ENCODE results near the gene SGCD.
"Not testable (repeated sequence)": the region's sequence is repeated elsewhere in the genome, so short reads cannot be mapped to it uniquely, and the experiment has no call there.

Gene SGCD

DNA sequence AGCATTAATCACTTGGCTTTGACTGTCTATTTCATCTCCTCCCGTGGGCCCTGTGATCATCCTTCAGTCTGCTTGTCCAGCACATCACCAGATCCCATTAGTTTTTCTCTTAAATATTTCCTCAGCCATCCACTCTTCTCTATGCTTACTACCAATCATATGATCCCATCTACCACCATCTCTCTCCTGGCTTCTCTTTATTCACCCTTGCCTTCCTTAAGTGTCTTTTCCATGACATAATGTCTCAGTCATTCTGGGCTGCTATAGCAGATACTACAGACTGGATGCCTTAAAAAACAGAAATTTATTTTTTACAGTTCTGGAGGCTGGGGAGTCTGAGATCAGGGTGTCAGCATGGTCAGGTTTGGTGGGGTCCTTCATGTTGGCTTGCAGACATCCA is 314.7 kb downstream of the SGCD start:
- TF ChIP-seq, protein P1, sequence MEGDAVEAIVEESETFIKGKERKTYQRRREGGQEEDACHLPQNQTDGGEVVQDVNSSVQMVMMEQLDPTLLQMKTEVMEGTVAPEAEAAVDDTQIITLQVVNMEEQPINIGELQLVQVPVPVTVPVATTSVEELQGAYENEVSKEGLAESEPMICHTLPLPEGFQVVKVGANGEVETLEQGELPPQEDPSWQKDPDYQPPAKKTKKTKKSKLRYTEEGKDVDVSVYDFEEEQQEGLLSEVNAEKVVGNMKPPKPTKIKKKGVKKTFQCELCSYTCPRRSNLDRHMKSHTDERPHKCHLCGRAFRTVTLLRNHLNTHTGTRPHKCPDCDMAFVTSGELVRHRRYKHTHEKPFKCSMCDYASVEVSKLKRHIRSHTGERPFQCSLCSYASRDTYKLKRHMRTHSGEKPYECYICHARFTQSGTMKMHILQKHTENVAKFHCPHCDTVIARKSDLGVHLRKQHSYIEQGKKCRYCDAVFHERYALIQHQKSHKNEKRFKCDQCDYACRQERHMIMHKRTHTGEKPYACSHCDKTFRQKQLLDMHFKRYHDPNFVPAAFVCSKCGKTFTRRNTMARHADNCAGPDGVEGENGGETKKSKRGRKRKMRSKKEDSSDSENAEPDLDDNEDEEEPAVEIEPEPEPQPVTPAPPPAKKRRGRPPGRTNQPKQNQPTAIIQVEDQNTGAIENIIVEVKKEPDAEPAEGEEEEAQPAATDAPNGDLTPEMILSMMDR (IDR thresholded peaks at IDR 0.05; ENCODE audit: insufficient read depth, low read depth, low read length, missing control alignments), result no peak
- DNase-seq (ENCODE audit: low read depth), result no peak
- H3K4me3 ChIP-seq (ENCODE audit: low read length), result no peak overlapping the region

DNA sequence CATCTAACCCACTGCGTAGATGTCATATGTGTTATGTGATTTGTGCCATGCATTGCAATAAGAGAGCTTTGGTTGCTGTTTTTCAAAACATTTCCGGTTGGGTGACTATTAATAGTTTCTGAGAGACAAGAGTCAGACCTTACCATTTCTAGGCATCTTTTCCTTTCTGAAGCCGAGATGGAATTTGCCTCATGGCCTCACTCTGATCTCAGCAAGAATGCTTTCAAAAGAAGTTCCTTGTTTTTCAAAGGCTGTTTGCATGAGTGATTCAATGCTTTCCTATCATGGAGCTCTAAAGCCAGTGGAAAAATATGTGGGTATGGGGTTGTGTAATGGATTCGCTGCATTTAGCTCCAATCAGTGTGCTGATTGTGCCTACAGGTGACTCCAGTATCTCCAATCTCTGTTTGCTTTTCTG is 320.1 kb downstream of the SGCD start:
- no peak overlapping the region for H3K4me3 ChIP-seq (ENCODE audit: low read length)
- TF ChIP-seq, protein P1 (IDR thresholded peaks at IDR 0.05; ENCODE audit: insufficient read depth, low read depth, low read length, missing control alignments), result no peak
- no peak for DNase-seq (ENCODE audit: low read depth)

DNA sequence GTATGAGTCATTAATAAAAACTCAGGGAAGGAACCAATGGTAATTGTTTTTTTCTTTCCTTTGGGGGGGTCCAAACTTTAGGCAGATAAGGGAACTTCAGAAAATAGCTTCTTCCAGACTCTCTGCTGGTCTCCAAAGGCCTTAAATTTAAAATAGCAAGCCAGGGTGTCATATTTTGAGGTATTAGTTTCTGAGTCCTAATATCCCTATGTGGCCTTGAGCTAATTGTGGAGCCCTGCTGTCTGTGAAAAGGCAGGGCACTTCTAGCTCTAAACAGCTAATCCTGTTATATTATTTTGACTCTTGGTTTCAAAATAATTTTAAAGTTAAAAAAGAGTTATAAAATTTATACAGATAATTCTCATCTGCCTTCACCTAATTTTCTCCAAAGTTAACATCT is 327.5 kb downstream of the SGCD start:
- H3K4me3 ChIP-seq (ENCODE audit: low read length), result no peak overlapping the region
- TF ChIP-seq, protein P1 (IDR thresholded peaks at IDR 0.05; ENCODE audit: insufficient read depth, low read depth, low read length, missing control alignments), result no peak
- DNase-seq (ENCODE audit: low read depth), result no peak

DNA sequence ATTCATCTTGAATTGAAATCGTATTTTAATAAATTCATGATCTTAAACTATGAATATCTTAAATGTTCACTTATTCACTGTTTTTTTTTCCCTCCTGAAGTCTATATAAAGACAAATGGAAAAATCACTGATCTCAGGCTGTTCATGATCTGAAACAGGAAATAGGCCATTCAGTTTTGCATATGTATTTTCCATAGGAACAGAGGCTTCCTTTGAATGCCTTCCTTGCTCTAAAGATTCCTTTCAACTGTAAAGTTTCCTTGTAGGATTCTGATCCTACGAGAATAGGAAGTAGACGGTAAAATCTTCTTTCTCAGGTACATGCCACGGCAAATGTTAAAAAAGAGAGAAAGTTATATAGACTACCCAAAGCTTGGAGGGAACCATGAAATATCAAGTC is 328.8 kb downstream of the SGCD start:
- no peak overlapping the region for H3K4me3 ChIP-seq (ENCODE audit: low read length)
- TF ChIP-seq, protein P1 (IDR thresholded peaks at IDR 0.05; ENCODE audit: insufficient read depth, low read depth, low read length, missing control alignments), result no peak
- no peak for DNase-seq (ENCODE audit: low read depth)

DNA sequence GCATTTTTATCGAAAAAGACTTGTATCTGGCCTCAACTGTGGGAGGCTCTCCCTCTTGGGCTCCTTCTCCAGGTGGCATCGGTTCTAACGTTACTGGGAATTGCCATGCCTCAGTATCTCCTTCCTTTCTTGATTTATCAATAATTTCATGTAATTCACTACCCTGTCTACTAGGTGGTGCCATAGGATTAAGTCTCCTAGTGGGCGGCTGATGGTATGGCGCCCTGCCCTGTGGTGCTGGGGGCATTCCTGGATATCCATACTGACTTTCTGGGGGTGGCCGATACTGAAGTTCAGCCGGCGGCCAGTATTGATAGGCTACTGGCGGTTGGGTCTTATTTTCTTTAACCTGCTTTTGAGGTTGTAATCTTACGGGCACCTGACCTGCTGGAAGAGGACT is 337.9 kb downstream of the SGCD start:
- not testable (repeated sequence) for DNase-seq (ENCODE audit: low read depth); H3K4me3 ChIP-seq (ENCODE audit: low read length)

DNA sequence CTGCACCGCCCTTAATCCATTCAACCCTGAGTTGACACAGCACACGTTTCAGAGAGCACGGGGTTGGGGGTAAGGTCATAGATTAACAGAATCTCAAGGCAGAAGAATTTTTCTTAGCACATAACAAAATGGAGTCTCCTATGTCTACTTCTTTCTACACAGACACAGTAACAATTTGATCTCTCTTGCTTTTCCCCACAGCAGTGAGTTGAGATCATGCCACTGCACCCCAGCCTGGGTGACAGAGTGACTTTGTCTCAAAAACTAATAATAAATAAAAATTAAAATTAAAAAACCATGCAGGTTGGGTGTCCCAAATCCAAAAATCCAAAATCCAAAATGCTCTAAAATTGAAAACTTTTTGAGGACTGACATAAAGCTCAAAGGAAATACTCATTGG is 339.7 kb downstream of the SGCD start:
- DNase-seq (ENCODE audit: low read depth); H3K4me3 ChIP-seq (ENCODE audit: low read length): not testable (repeated sequence)

DNA sequence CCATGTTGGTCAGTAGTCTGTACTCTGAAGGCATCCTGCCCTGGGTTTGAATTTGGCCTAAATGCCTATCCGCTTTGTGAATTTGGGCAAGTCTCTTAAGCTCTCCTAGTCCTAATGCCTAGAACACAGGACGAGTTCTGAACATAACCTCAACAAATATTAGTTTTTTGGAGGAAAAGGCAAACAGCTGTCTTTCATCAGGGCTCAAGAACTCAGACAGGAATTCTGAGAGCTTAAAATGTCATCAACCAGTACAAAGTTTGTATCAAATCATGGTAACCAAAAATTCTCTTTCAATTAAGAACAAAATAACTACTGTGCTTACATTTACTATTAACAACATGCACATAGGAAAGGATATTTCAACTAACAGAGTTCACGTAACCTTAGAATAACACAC is 340.7 kb downstream of the SGCD start:
- TF ChIP-seq, protein P1 (IDR thresholded peaks at IDR 0.05; ENCODE audit: insufficient read depth, low read depth, low read length, missing control alignments), result no peak
- no peak for DNase-seq (ENCODE audit: low read depth)
- H3K4me3 ChIP-seq (ENCODE audit: low read length), result no peak overlapping the region

DNA sequence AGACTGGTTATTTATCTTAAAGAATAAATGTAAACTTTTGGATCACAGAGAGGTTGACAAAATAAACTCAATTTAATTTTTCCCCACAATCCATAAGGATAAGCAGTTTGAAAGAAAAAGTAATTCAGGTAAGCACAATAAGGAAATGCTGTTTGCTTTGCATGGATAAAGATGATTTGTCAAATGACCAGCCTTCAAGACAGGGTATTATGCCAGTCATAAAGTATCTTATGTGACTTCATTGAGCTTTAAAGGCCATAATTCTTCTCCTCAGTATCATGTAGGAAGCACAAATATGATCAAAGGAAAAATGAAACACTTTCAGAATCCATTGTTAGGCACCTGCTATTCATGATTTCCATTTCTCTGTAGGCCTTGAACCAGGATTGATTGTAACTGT is 342.5 kb downstream of the SGCD start:
- TF ChIP-seq, protein P1 (IDR thresholded peaks at IDR 0.05; ENCODE audit: insufficient read depth, low read depth, low read length, missing control alignments), result no peak
- H3K4me3 ChIP-seq (ENCODE audit: low read length), result no peak overlapping the region
- no peak for DNase-seq (ENCODE audit: low read depth)

All from epithelial cell of esophagus (primary cell).